Suprapubic skin (tissue), 4 donors: ENCODE measurements around the gene ARHGEF33. TPM values are rescaled to one million over a fixed set of nuclear protein-coding genes. Genes with fewer than 3 reads are reported as not detected.

ENCODE experiments used
- DNase-seq, 2 donors: peaks; one replicate each; pipeline ENCODE4 v3.0.0-alpha.2; 2019; ENCODE audit warnings: low spot score in 2 of 2
- H3K27ac ChIP-seq: fragments of 200-600 bp; sonication (generic); one replicate; pipeline ENCODE4 v1.5.1; 2019
- H3K27me3 ChIP-seq: fragments of 200-600 bp; sonication (generic); one replicate; pipeline ENCODE4 v1.5.1; 2019
- H3K36me3 ChIP-seq: fragments of 200-600 bp; sonication (generic); one replicate; pipeline ENCODE4 v1.5.1; 2019
- H3K4me1 ChIP-seq: fragments of 200-600 bp; sonication (generic); one replicate; pipeline ENCODE4 v1.5.1; 2019
- H3K4me3 ChIP-seq: fragments of 200-600 bp; sonication (generic); one replicate; pipeline ENCODE4 v1.5.1; 2019; ENCODE audit warnings: mild to moderate bottlenecking
- H3K9me3 ChIP-seq: fragments of 200-600 bp; sonication (generic); one replicate; pipeline ENCODE4 v1.5.1; 2019
- CTCF ChIP-seq, 2 donors: fragments of 200-600 bp in 1 of 2; fragments of 450-650 bp in 1 of 2; sonication (generic) in 1 of 2; IDR thresholded peaks; one replicate each; pipeline ENCODE4 v1.5.1; 2016 to 2019; ENCODE audit warnings: antibody characterized with exemption in 2 of 2, mild to moderate bottlenecking in 1 of 2, moderate library complexity in 1 of 2
- EP300 ChIP-seq: sonication (generic); formaldehyde crosslinking; IDR thresholded peaks from one replicate; pipeline ENCODE4 v1.6.1; 2017; ENCODE audit warnings: antibody characterized with exemption
- POLR2A ChIP-seq, 2 donors: fragments of 450-650 bp; IDR thresholded peaks; one replicate each; pipeline ENCODE4 v1.6.1; 2017; ENCODE audit warnings: antibody characterized with exemption in 2 of 2, mild to moderate bottlenecking in 2 of 2, moderate library complexity in 2 of 2
- POLR2AphosphoS5 ChIP-seq, 3 donors: sonication (generic); formaldehyde crosslinking; IDR thresholded peaks; one replicate each; pipeline ENCODE4 v1.6.1; 2017; ENCODE audit warnings: antibody characterized with exemption in 3 of 3
- WGBS: methylation state at CpG from one replicate; pipeline ENCODE4 v1.1.5; 2018; 5-methylcytosine and 5-hydroxymethylcytosine counted together
- total RNA-seq, 4 donors: library from RNA; depleted of rRNA; stranded (reverse); fragments of >200 nt; gene quantifications; one replicate each; pipeline ENCODE4 v1.1.0, GENCODE V29; 2016

Gene ARHGEF33
- total RNA-seq, 4 donors from 2014 or later, result 0.34 to 0.80 (median 0.42) TPM

DNA sequence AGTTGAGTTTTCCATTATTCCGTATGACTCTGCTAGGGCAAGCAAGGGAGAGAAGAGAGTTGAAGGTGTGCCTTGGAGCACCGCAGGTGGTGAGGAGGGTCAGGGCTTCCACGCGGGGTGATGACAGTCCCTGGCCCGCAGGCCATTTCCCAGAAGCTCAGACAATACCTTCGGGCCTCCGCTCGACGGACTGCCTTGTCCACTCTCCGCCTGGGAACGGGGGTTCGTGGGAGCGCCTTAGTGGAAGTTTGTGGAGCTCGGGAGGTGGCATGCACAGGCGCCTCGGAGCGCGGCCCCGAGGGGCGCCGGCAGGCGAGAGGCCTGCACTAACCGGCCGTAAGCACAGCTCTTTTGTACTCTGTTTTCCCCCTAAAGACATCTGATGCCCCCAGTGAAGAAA is 69.8 kb downstream of the ARHGEF33 start:
- Histone ChIP-seq H3K27ac (no peak overlapping the region), H3K4me3 (peak overlapping the region; percentile 44), H3K27me3 (no peaks in the 10 kb centered on the region), H3K9me3 (no peaks in the 10 kb centered on the region), H3K36me3 (no peaks in the 10 kb centered on the region), H3K4me1 (peaks cover 13% of the 10 kb centered on the region)
- 88% methylated on average over 12 of the region's 24 CpGs for WGBS
- TF ChIP-seq POLR2AphosphoS5 (IDR thresholded peaks at IDR 0.05) (no peak), POLR2A (IDR thresholded peaks at IDR 0.05) (no peak), CTCF (IDR thresholded peaks at IDR 0.05) (no peak), EP300 (no peak)
- no peak for DNase-seq

- 26% methylated on average over 28 of the region's 97 CpGs for WGBS
- no peaks in the 10 kb centered on the region for H3K9me3 ChIP-seq
- H3K4me3 ChIP-seq, result peak overlapping the region; percentile 44
- peak in 1 of 3 donors; percentile 10 for TF ChIP-seq POLR2AphosphoS5 (IDR thresholded peaks at IDR 0.05)
- no peak for TF ChIP-seq CTCF (IDR thresholded peaks at IDR 0.05)
- no peaks in the 10 kb centered on the region for H3K36me3 ChIP-seq
- no peaks in the 10 kb centered on the region for H3K27me3 ChIP-seq
- peaks cover 13% of the 10 kb centered on the region for H3K4me1 ChIP-seq
- DNase-seq, result peak in 1 of 2 donors; percentile 65
- no peak overlapping the region for H3K27ac ChIP-seq
Measured at GRCh38 chr2:38959938-38960608, 70.4 kb downstream of the ARHGEF33 start.

GRCh38 chr2:38960609-38961320 is 71.1 kb downstream of the ARHGEF33 start:
- H3K4me3 ChIP-seq, result peak overlapping the region; percentile 44
- DNase-seq, result no peak
- H3K4me1 ChIP-seq, result peaks cover 13% of the 10 kb centered on the region
- TF ChIP-seq POLR2AphosphoS5 (IDR thresholded peaks at IDR 0.05) (no peak), POLR2A (IDR thresholded peaks at IDR 0.05) (no peak), EP300 (no peak), CTCF (IDR thresholded peaks at IDR 0.05) (no peak)
- H3K9me3 ChIP-seq, result no peaks in the 10 kb centered on the region
- H3K27ac ChIP-seq, result no peak overlapping the region
- H3K36me3 ChIP-seq, result no peaks in the 10 kb centered on the region
- no peaks in the 10 kb centered on the region for H3K27me3 ChIP-seq
- 85% methylated on average over 14 of the region's 34 CpGs for WGBS

DNA sequence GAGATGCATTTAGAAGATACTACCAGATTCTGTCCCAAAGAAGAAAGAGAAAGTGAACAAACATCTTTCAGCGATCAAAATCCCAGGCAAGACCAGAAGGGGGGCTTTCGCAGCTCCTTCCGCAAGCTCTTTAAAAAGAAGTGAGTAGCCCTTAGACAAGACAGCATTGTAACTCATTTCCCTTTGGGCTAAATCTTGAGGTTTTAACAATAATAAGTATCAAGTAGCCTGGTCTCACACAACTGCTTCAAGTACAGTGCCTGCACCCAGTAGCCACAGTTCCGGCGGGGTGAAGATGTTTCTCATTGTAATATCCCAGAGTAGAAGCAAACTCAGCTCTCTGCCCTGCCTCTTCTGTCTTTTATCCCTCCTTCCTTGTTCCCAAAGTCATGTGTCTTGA is 76.3 kb downstream of the ARHGEF33 start:
- WGBS, result 92% methylated on average over 5 of the region's 5 CpGs
- Histone ChIP-seq H3K9me3 (no peaks in the 10 kb centered on the region), H3K27me3 (no peaks in the 10 kb centered on the region), H3K27ac (no peak overlapping the region), H3K36me3 (no peaks in the 10 kb centered on the region), H3K4me3 (no peak overlapping the region), H3K4me1 (no peaks in the 10 kb centered on the region)
- DNase-seq, result no peak
- TF ChIP-seq POLR2A (IDR thresholded peaks at IDR 0.05), result no peak

GRCh38 chr2:38966678-38967077 is 77.0 kb downstream of the ARHGEF33 start:
- Histone ChIP-seq H3K9me3 (no peaks in the 10 kb centered on the region), H3K27ac (no peak overlapping the region), H3K4me3 (no peak overlapping the region), H3K4me1 (no peaks in the 10 kb centered on the region), H3K27me3 (no peaks in the 10 kb centered on the region), H3K36me3 (no peaks in the 10 kb centered on the region)
- 69% methylated on average over 1 of the region's 1 CpG for WGBS
- TF ChIP-seq EP300 (no peak), POLR2A (IDR thresholded peaks at IDR 0.05) (no peak), CTCF (IDR thresholded peaks at IDR 0.05) (no peak), POLR2AphosphoS5 (IDR thresholded peaks at IDR 0.05) (no peak)
- no peak for DNase-seq
